GM18870 (cell line): ENCODE measurements around the gene CNPY3.
"Not testable (repeated sequence)": the region's sequence is repeated elsewhere in the genome, so short reads cannot be mapped to it uniquely, and the experiment has no call there.

Source experiments
- ATAC-seq: cut with Tn5 transposase; IDR thresholded peaks from one replicate; pipeline ENCODE4 v1.9.1; 2021; ENCODE audit warnings: moderate library complexity; ENCODE audit not compliant: unreplicated experiment

Gene CNPY3

GRCh38 chr6:42914546-42914945 lies 14.7 kb upstream of the CNPY3 start:
- ATAC-seq = no peak

DNA sequence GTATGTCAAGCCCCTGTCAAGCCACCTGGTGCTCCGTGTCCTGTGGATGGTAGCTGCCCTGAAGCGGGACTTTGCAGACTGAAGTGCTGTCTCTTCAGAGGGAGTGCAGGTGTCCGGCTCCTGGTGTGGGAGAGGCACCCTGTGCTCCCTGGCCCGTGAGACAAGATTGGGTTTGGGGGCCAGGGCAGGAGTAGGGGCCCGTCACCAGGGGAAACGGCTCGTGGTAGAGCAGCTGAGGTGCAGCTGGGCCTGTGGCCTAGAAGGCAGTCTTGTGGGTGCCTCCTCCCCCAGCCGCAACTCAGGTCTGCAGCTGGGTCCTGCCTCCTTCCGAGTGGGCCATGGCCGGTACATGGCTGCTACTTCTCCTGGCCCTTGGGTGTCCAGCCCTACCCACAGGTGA lies 13.5 kb upstream of the CNPY3 start, which contains the start of gene PTCRA:
Gene PTCRA, plus strand, starts transcription at position 322 of the 400 bp plus-strand sequence. Its CDS starts 17 bp downstream, at position 339.
- no peak for ATAC-seq

GRCh38 chr6:42916288-42916687 lies 13.0 kb upstream of the CNPY3 start:
- no peak for ATAC-seq

DNA sequence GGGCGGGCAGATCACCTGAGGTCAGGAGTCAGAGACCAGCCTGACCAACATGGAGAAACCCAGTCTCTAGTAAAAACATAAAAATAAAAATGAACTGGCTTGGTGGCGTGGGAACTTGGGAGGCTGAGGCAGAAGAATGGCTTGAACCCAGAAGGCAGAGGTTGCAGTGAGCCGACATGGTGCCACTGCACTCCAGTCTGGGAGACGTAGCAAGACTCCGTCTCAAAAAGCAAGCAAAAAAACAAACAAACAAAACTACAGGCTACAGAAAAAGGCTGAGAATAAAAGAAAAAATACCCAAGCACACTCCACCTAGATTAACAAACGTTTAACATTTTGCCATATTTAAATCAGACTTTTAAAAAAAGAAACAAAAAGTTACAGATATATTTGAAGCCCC lies 7.5 kb upstream of the CNPY3 start:
- no peak for ATAC-seq

- no peak for ATAC-seq
Measured at GRCh38 chr6:42923666-42924065, 5.6 kb upstream of the CNPY3 start.

GRCh38 chr6:42925248-42925857 lies 3.9 kb upstream of the CNPY3 start:
- ATAC-seq = no peak

DNA sequence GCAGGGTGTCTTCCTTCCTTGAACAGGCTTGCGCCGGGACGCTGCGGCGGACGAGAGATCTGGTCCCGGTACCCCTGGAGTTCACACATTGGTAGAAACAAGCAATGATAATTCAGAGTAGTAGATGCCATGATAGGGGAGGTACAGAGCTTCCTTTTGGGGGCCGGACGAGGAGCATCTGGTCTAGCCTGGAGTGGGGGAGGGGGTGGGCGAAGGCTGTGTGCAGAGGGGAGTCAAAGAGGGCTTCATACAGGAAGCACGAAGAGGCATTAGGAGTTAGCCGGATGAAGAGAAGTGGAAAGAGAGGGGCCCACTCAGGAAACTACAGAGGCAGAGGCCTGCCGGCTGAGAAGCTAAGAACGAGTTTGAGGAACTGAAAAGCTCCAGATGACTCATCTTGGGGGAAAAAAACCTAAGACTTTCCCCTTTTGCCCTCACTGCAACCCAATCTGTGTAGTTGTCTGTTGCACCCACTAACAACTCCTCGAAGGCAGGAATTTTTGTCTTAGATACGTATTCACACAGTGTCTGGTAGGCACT lies 611 bp downstream of the CNPY3 start:
- ATAC-seq = peak; percentile 64

DNA sequence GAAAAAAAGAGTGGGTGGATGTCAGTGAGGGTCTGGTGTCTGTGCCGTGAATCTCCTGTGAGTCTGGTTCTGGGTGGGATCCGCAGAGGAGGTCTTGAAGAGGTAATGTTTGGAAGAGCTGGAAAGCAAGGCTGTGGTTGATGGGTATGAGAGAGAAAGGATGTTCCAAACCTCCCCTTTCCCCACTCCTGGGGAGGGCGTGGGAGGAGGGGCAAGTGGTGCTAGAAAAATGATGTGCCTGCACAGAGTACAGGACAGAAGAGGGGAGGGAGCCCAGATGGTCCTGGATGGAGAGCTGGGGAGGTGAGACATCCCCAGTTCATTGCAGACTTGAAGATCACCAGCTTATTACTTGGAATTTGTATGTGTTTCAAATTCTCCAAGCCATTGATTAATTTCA lies 3.1 kb downstream of the CNPY3 start:
- no peak for ATAC-seq

GRCh38 chr6:42933205-42933604 lies 3.9 kb downstream of the CNPY3 start:
- ATAC-seq = no peak

GRCh38 chr6:42935322-42935721 lies 6.0 kb downstream of the CNPY3 start:
- ATAC-seq = no peak

- ATAC-seq = no peak
Measured at GRCh38 chr6:42936398-42936797, 7.1 kb downstream of the CNPY3 start.

DNA sequence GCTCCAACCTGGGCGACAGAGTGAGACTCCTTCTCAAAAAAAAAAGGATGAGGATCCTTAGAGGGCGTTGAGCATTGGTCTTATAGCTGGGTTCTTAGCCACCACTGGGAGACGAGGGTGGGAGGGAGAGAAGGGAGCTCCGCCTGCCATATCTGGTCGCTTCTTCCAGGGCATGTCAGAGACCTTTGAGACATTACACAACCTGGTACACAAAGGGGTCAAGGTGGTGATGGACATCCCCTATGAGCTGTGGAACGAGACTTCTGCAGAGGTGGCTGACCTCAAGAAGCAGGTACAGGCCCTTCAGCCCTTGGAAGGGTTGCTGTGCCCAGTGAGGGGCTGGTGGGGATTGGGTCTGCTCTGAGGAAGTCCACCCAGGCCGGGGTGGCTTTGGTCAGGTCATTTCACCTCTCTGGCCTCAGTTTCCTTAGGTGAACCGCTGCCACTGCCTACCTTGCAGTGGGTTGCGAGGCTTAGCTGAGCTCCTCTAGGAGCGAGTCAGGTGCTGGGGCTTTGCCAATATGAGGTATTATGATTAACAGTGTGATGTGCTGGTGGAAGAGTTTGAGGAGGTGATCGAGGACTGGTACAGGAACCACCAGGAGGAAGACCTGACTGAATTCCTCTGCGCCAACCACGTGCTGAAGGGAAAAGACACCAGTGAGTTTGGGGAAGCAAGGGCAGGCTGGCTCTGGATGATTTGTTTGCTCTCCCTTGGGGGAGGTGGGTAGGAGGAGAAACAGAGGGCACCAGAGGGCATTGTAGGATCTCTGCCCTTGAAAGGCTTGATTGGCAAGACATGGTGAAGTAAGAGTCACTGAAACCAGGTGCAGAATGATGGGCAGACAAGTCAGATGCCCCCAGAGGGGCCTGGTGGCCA lies 8.5 kb downstream of the CNPY3 start:
- no peak for ATAC-seq

GRCh38 chr6:42938428-42938796 lies 9.1 kb downstream of the CNPY3 start:
- no peak for ATAC-seq

- no peak for ATAC-seq
Measured at GRCh38 chr6:42938987-42939809, 9.9 kb downstream of the CNPY3 start.

GRCh38 chr6:42939810-42940167 lies 10.5 kb downstream of the CNPY3 start:
- no peak for ATAC-seq

GRCh38 chr6:42940493-42941045 lies 11.3 kb downstream of the CNPY3 start:
- no peak for ATAC-seq

DNA sequence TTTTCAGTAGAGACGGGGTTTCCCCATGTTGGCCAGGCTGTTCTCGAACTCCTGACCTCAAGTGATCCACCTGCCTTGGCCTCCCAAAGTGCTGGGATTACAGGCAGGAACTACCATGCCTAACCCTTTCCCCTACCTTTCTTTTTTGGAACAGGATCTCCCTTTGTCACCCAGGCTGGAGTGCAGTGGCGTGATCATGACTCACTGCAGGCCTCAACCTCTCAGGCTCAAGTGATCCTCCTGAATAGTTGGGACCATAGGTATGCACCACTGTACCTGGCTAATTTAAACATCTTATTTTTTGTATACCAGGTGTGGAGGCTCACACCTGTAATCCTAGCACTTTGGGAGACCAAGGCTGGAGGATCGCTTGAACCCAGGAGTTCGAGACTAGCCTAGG lies 12.1 kb downstream of the CNPY3 start:
- ATAC-seq = not testable (repeated sequence)

DNA sequence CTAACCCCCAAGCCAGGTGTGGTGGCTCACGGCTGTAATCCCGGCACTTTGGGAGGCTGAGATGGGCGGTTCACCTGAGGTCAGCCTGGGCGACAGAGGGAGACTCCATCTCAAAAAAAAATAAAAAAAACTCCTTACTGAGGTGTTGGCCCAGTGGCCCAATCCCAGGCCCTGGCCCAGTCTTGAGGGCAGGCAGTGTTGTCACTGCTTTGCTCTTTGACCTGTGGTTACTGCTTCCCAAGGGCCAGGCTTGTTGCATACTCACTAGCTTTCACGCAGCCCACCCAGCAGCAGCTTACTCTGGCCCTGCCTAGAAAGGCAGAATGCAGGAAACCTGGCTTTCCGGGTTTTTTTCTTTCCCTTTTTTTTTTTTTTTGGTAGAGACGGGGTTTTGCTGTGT lies 13.2 kb downstream of the CNPY3 start:
- ATAC-seq = no peak

DNA sequence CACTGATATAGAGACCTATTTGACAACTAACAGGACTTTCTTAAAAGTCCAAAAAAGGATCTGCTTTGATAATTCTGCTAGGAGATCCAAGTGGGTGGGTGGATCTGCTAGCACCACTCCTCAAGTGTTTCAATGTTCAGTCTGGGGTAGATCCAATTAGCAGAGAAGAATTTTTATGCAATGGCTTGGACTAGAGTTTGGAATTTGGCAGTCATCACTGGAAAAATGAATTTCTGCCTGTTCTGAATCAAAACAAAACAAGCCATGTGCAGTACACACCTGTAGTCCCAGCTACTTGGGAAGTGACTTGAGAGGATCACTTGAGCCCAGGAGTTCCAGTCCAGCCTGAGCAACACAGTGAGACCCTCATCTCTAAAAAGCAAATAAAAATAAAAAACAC lies 18.7 kb downstream of the CNPY3 start:
- ATAC-seq = no peak

GRCh38 chr6:42952389-42952788 lies 23.1 kb downstream of the CNPY3 start:
- ATAC-seq = no peak

DNA sequence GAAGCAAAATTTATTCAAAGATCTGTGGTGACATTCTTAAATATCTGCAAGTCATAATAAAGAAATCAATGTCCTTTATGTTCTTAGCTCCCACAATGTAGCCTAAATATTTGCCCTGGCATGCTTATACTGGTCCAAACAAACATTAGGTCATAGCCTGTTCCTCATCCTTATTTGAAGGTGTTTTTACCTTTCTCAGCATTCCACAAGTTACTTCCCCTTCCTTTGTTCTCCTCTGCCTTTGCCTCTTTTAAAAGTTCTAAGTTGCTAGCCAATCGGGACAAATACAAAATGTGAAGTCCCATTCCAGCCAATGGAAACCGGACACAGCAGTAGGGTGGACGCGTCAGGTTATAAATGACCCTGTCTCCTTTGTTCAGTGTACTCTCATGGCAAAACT lies 25.1 kb downstream of the CNPY3 start:
- not testable (repeated sequence) for ATAC-seq
